GM21786 (cell line): ENCODE data around the gene MYMK.

ENCODE experiments used
- ATAC-seq: cut with Tn5 transposase; IDR thresholded peaks from one replicate; pipeline ENCODE4 v1.9.1; 2021; ENCODE audit not compliant: unreplicated experiment

The MYMK gene

GRCh38 chr9:133505901-133506652, 18.7 kb downstream of the MYMK start:
- ATAC-seq: no peak

- ATAC-seq: no peak
Measured at GRCh38 chr9:133505186-133505830, 19.5 kb downstream of the MYMK start.

- no peak for ATAC-seq
Measured at GRCh38 chr9:133502112-133502511, 22.6 kb downstream of the MYMK start.

GRCh38 chr9:133499892-133500270, 24.9 kb downstream of the MYMK start:
- no peak for ATAC-seq

- no peak for ATAC-seq
Measured at GRCh38 chr9:133499132-133499891, 25.4 kb downstream of the MYMK start.

- no peak for ATAC-seq
Measured at GRCh38 chr9:133496861-133497842, 27.6 kb downstream of the MYMK start.

GRCh38 chr9:133495327-133496293, 29.1 kb downstream of the MYMK start:
- no peak for ATAC-seq

- ATAC-seq: no peak
Measured at GRCh38 chr9:133494636-133495326, 30.0 kb downstream of the MYMK start.

GRCh38 chr9:133493845-133494540, 30.8 kb downstream of the MYMK start:
- no peak for ATAC-seq

- no peak for ATAC-seq
Measured at GRCh38 chr9:133493428-133493827, 31.3 kb downstream of the MYMK start.

GRCh38 chr9:133492061-133493021, 32.4 kb downstream of the MYMK start:
- no peak for ATAC-seq

- ATAC-seq: no peak
Measured at GRCh38 chr9:133491656-133491925, 33.2 kb downstream of the MYMK start.

- ATAC-seq: no peak
Measured at GRCh38 chr9:133490865-133491655, 33.7 kb downstream of the MYMK start.

- ATAC-seq: no peak
Measured at GRCh38 chr9:133490201-133490681, 34.5 kb downstream of the MYMK start.

GRCh38 chr9:133489253-133490190, 35.2 kb downstream of the MYMK start:
- no peak for ATAC-seq
